Spleen (tissue), 11 donors: ENCODE measurements around the gene LYL1. TPM values are rescaled to one million over a fixed set of nuclear protein-coding genes. Genes with fewer than 3 reads are reported as not detected.

Source experiments
- DNase-seq: peaks from one replicate; pipeline ENCODE4 v3.0.0-alpha.2; 2020
- H3K27ac ChIP-seq, 8 donors: fragments of 200-600 bp; sonication (generic) in 7 of 8; 1 replicate in 4 of 8; 2 replicates in 4 of 8; pipeline versions ENCODE4 v1.5.0 to v1.8.0; 2016 to 2021; ENCODE audit warnings: inconsistent platforms in 4 of 8, mild to moderate bottlenecking in 4 of 8, moderate library complexity in 1 of 8
- H3K27me3 ChIP-seq, 7 donors: fragments of 200-600 bp; sonication (generic) in 6 of 7; replicated peaks in 1 of 7; 1 replicate in 4 of 7; 2 replicates in 3 of 7; pipeline versions ENCODE4 v1.5.0 to v1.8.0; 2016 to 2021; ENCODE audit warnings: inconsistent platforms in 3 of 7, mild to moderate bottlenecking in 1 of 7
- H3K36me3 ChIP-seq, 6 donors: fragments of 200-600 bp; sonication (generic) in 5 of 6; 1 replicate in 4 of 6; 2 replicates in 2 of 6; pipeline versions ENCODE4 v1.5.0 to v1.8.0; 2016 to 2021; ENCODE audit warnings: inconsistent platforms in 2 of 6
- H3K4me1 ChIP-seq, 6 donors: fragments of 200-600 bp; sonication (generic) in 5 of 6; 1 replicate in 3 of 6; 2 replicates in 3 of 6; pipeline versions ENCODE4 v1.5.0 to v1.8.0; 2016 to 2021; ENCODE audit warnings: inconsistent platforms in 3 of 6
- H3K4me3 ChIP-seq, 8 donors: fragments of 200-600 bp; sonication (generic) in 7 of 8; 1 replicate in 4 of 8; 2 replicates in 4 of 8; pipeline versions ENCODE4 v1.5.0 to v1.8.0; 2016 to 2021; ENCODE audit warnings: inconsistent platforms in 4 of 8, mild to moderate bottlenecking in 4 of 8, moderate library complexity in 2 of 8
- H3K9me3 ChIP-seq, 8 donors: fragments of 200-600 bp; sonication (generic) in 7 of 8; 1 replicate in 4 of 8; 2 replicates in 4 of 8; pipeline versions ENCODE4 v1.5.0 to v1.8.0; 2016 to 2021; ENCODE audit warnings: inconsistent platforms in 4 of 8
- POLR2A ChIP-seq, 3 donors: fragments of 450-650 bp; IDR thresholded peaks; one replicate each; pipeline ENCODE4 v1.5.1; 2017; ENCODE audit warnings: antibody characterized with exemption in 3 of 3, mild to moderate bottlenecking in 1 of 3
- POLR2AphosphoS5 ChIP-seq, 3 donors: sonication (generic); formaldehyde crosslinking; IDR thresholded peaks; one replicate each; pipeline ENCODE4 v1.5.1; 2017; ENCODE audit warnings: antibody characterized with exemption in 3 of 3
- WGBS, 5 donors: extraction: QIAGEN DNeasy Blood & Tissue Kit in 3 of 5; methylation state at CpG; one replicate each; pipeline versions ENCODE4 v1.1.5 to v1.1.7; 2013 to 2018; 5-methylcytosine and 5-hydroxymethylcytosine counted together
- intact Hi-C: fragments of 100-400 bp; cut with DNase I; formaldehyde crosslinking; loops from one replicate; pipeline ENCODE4 v1.15.0; 2023; ENCODE audit warnings: low total_unique reads
- polyA plus RNA-seq, 3 donors: library from polyadenylated mRNA; stranded (reverse); fragments of 200-250 nt; gene quantifications; one replicate each; pipeline ENCODE4 v1.2.1, GENCODE V29; 2013
- total RNA-seq, 7 donors: library from RNA; depleted of rRNA in 3 of 7; stranded (reverse); fragments of >200 nt in 3 of 7; fragmentation: NEBNext Ultra II Directional in 4 of 7; extraction: Animal tissue kit (Norgen Biotek cat#: 25700) in 4 of 7; gene quantifications; one replicate each; pipeline versions ENCODE4 v1.1.0 to v1.2.1, GENCODE V29; 2016 to 2021
- TF ChIP-seq, protein P1 (sequence below), 11 experiments: fragments of 200-600 bp in 7 of 11; fragments of 450-650 bp in 4 of 11; sonication (generic) in 4 of 11; IDR thresholded peaks in 8 of 11; conservative IDR thresholded peaks in 3 of 11; 1 replicate in 7 of 11; 2 replicates in 4 of 11; pipeline versions ENCODE4 v1.4.0 to v1.8.0; 2016 to 2021; ENCODE audit warnings: antibody characterized with exemption in 11 of 11, inconsistent platforms in 4 of 11, mild to moderate bottlenecking in 1 of 11
- donor health status: healthy with polysubstance abuse.
- donor health status: DM: no; HTN: no; CAD: no; lungs with moderate emphysema.
- donor health status: DM: no; HTN: no; CAD: no.
- donor health status: Bipolar disorder and iron deficiency.
- donor health status: healthy.
- donor health status: DM: no; HTN: no; CAD: no.
- donor health status: DM: yes; HTN: yes; CAD: no.

LYL1 gene
- total and polyA plus RNA-seq, 10 donors, result 35.5 to 86.9 (median 59.4) TPM

DNA sequence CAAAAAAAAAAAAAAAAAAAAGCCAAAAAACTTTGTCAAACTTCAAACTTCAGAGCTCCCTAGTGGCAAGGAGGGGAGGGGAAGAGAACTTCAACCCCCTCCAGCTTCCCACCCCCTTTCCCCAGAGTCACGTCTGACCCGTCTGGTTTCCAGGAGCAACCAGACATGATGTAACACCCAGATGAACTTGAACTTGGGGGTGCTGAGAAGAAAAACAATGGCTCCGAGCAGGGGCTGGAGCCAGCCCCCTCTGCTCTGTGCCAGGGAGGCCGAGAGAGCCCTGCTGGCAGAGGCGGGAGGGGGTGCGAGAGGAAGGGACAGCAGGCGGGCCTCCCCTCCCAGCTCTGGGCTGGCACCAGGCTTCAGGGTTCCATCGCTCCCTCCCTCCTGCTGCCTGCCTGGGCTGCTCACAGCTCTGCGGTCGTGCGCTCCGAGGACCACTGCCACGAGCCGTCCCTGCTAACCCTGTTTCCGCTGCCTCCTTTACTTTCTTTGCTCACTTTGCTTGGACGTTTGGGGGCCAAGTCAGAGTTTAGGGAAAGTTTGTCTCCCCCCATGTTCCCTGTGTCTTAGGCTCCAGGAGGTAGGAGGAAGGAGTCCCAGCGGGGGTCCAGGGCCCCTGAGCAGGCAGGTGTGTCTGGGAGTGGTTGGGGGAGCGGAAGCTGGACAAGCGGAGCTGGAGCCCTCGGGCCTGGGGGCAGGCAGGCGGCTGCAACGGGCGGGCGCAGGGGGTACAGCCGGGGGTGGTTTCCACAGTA lies 11.1 kb downstream of the LYL1 start:
- Histone ChIP-seq H3K4me1 (peaks cover 6 to 35% (median 30%) of the 10 kb centered on the region in 6 donors), H3K27me3 (peaks cover 0 to 15% (median 0%) of the 10 kb centered on the region in 7 donors), H3K4me3 (no peak overlapping the region), H3K9me3 (no peaks in the 10 kb centered on the region), H3K36me3 (peaks cover 0 to 13% (median 0%) of the 10 kb centered on the region in 6 donors), H3K27ac (peak overlapping the region in 1 of 8 donors; percentile 30)
- TF ChIP-seq POLR2A (IDR thresholded peaks at IDR 0.05), result no peak
- intact Hi-C loops, result no loop called here
- WGBS, 5 donors, result 61 to 74% (median 67%) methylated on average over 20 to 25 of the region's 25 CpGs
- no peak for DNase-seq

- no peak for TF ChIP-seq POLR2A (IDR thresholded peaks at IDR 0.05)
- TF ChIP-seq, protein P1, sequence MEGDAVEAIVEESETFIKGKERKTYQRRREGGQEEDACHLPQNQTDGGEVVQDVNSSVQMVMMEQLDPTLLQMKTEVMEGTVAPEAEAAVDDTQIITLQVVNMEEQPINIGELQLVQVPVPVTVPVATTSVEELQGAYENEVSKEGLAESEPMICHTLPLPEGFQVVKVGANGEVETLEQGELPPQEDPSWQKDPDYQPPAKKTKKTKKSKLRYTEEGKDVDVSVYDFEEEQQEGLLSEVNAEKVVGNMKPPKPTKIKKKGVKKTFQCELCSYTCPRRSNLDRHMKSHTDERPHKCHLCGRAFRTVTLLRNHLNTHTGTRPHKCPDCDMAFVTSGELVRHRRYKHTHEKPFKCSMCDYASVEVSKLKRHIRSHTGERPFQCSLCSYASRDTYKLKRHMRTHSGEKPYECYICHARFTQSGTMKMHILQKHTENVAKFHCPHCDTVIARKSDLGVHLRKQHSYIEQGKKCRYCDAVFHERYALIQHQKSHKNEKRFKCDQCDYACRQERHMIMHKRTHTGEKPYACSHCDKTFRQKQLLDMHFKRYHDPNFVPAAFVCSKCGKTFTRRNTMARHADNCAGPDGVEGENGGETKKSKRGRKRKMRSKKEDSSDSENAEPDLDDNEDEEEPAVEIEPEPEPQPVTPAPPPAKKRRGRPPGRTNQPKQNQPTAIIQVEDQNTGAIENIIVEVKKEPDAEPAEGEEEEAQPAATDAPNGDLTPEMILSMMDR (IDR thresholded peaks at IDR 0.05 in 8 of 11, conservative IDR thresholded peaks at IDR 0.05 in 3 of 11), result no peak
- no peak for TF ChIP-seq POLR2AphosphoS5 (IDR thresholded peaks at IDR 0.05)
- peaks cover 0 to 13% (median 0%) of the 10 kb centered on the region in 6 donors for H3K36me3 ChIP-seq
- no peaks in the 10 kb centered on the region for H3K9me3 ChIP-seq
- 71 to 97% (median 93%) methylated on average over 5 to 10 of the region's 10 CpGs for WGBS, 5 donors
- H3K4me1 ChIP-seq, result peaks cover 7 to 30% (median 24%) of the 10 kb centered on the region in 6 donors
- H3K4me3 ChIP-seq, result no peak overlapping the region
- peak overlapping the region in 1 of 8 donors; percentile 16 for H3K27ac ChIP-seq
- intact Hi-C loops, result no loop called here
- no peak for DNase-seq
- H3K27me3 ChIP-seq, result peaks cover 0 to 6% (median 0%) of the 10 kb centered on the region in 7 donors
Measured at GRCh38 chr19:13090511-13091231, 12.0 kb downstream of the LYL1 start.

DNA sequence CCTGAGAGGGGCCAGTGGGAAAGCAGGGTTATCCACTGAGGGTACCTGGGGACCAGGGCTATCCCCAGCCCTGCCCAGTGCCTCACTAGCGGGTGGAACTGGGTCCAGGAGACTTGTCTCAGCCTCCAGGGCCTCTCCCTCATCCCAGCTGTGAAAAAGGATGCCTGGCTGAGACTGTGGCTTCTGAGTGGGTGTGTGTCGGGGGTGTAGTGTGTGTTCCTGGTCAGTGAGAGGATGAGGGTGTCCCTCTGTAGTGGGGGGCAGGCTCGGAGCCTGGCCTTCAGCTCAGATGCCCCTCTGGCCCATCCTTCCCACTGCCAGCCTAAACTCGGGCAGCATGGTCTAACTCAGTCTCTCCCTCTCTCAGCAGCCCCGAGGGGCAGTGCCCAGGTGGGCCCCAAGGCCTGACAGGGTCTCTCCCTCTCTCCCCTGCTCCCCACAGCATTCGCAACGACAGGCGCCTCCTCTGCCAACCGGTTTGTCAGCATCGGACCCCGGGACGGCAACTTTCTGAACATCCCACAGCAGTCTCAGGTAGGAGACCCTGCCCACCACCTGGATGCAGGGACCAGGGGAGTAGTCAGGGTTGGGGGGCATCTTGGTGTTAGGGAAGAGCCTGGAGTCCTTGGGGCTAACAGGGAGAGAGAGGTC lies 12.7 kb downstream of the LYL1 start:
- DNase-seq, result no peak
- H3K27ac ChIP-seq, result no peak overlapping the region
- WGBS, 5 donors, result 87 to 98% (median 91%) methylated on average over 10 to 12 of the region's 12 CpGs
- TF ChIP-seq POLR2AphosphoS5 (IDR thresholded peaks at IDR 0.05), result no peak
- TF ChIP-seq, protein P1 (IDR thresholded peaks at IDR 0.05 in 8 of 11, conservative IDR thresholded peaks at IDR 0.05 in 3 of 11), result no peak
- no peak for TF ChIP-seq POLR2A (IDR thresholded peaks at IDR 0.05)
- peaks cover 0 to 9% (median 0%) of the 10 kb centered on the region in 6 donors for H3K36me3 ChIP-seq
- H3K9me3 ChIP-seq, result no peaks in the 10 kb centered on the region
- H3K4me3 ChIP-seq, result no peak overlapping the region
- intact Hi-C loops, result no loop called here
- H3K27me3 ChIP-seq, result no peaks in the 10 kb centered on the region
- peaks cover 9 to 29% (median 22%) of the 10 kb centered on the region in 6 donors for H3K4me1 ChIP-seq

- H3K4me3 ChIP-seq, result no peak overlapping the region
- H3K4me1 ChIP-seq, result peaks cover 8 to 22% (median 15%) of the 10 kb centered on the region in 6 donors
- H3K27ac ChIP-seq, result no peak overlapping the region
- WGBS, 5 donors, result 82 to 95% (median 88%) methylated on average over 3 to 5 of the region's 5 CpGs
- no peak for DNase-seq
- TF ChIP-seq, protein P1 (IDR thresholded peaks at IDR 0.05 in 8 of 11, conservative IDR thresholded peaks at IDR 0.05 in 3 of 11), result peak in 2 of 11 experiments; percentile 15 to 24
- TF ChIP-seq POLR2AphosphoS5 (IDR thresholded peaks at IDR 0.05), result no peak
- no peaks in the 10 kb centered on the region for H3K27me3 ChIP-seq
- H3K9me3 ChIP-seq, result no peaks in the 10 kb centered on the region
- intact Hi-C loops, result no loop called here
- H3K36me3 ChIP-seq, result peaks cover 0 to 9% (median 0%) of the 10 kb centered on the region in 6 donors
Measured at GRCh38 chr19:13089139-13089856, 13.4 kb downstream of the LYL1 start.
